Measurements from ENCODE around the gene ADAMTS2. TPM values are rescaled to one million over a fixed set of nuclear protein-coding genes. Genes with fewer than 3 reads are reported as not detected.

The ADAMTS2 gene
- total and polyA plus RNA-seq, 2 of the 8 experiments (the other 6 are each of a cell fraction or from before 2014, with no cell fraction given) = 6.6 to 7.3 TPM

DNA sequence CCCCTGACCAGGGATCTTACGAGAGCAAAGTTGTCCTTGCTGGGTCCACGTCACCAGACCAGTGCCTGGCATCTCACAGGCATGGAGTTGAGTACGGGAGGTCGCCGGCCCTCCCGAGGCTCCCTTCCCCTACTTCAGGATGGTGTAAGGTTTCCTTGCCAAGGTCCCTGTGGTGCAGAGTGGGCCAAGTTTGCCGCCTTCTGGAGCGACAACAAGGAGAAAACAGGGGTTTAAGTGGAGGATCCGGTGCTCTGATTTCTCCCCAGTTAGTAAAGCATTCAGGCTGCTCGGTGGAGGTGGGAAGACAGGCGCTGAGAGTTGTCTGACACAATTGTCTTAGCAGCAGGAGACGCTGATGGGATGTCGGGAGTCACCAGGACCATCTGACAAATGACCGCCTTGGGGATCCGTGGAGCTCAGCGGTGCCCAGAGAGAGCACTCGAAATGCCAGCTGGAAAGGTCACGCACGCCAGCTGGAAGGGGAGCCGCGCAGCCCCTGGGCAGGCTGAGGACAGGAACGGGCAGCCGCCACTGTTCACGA is 37.3 kb downstream of the ADAMTS2 start (continued):
- TF ChIP-seq, protein P1, sequence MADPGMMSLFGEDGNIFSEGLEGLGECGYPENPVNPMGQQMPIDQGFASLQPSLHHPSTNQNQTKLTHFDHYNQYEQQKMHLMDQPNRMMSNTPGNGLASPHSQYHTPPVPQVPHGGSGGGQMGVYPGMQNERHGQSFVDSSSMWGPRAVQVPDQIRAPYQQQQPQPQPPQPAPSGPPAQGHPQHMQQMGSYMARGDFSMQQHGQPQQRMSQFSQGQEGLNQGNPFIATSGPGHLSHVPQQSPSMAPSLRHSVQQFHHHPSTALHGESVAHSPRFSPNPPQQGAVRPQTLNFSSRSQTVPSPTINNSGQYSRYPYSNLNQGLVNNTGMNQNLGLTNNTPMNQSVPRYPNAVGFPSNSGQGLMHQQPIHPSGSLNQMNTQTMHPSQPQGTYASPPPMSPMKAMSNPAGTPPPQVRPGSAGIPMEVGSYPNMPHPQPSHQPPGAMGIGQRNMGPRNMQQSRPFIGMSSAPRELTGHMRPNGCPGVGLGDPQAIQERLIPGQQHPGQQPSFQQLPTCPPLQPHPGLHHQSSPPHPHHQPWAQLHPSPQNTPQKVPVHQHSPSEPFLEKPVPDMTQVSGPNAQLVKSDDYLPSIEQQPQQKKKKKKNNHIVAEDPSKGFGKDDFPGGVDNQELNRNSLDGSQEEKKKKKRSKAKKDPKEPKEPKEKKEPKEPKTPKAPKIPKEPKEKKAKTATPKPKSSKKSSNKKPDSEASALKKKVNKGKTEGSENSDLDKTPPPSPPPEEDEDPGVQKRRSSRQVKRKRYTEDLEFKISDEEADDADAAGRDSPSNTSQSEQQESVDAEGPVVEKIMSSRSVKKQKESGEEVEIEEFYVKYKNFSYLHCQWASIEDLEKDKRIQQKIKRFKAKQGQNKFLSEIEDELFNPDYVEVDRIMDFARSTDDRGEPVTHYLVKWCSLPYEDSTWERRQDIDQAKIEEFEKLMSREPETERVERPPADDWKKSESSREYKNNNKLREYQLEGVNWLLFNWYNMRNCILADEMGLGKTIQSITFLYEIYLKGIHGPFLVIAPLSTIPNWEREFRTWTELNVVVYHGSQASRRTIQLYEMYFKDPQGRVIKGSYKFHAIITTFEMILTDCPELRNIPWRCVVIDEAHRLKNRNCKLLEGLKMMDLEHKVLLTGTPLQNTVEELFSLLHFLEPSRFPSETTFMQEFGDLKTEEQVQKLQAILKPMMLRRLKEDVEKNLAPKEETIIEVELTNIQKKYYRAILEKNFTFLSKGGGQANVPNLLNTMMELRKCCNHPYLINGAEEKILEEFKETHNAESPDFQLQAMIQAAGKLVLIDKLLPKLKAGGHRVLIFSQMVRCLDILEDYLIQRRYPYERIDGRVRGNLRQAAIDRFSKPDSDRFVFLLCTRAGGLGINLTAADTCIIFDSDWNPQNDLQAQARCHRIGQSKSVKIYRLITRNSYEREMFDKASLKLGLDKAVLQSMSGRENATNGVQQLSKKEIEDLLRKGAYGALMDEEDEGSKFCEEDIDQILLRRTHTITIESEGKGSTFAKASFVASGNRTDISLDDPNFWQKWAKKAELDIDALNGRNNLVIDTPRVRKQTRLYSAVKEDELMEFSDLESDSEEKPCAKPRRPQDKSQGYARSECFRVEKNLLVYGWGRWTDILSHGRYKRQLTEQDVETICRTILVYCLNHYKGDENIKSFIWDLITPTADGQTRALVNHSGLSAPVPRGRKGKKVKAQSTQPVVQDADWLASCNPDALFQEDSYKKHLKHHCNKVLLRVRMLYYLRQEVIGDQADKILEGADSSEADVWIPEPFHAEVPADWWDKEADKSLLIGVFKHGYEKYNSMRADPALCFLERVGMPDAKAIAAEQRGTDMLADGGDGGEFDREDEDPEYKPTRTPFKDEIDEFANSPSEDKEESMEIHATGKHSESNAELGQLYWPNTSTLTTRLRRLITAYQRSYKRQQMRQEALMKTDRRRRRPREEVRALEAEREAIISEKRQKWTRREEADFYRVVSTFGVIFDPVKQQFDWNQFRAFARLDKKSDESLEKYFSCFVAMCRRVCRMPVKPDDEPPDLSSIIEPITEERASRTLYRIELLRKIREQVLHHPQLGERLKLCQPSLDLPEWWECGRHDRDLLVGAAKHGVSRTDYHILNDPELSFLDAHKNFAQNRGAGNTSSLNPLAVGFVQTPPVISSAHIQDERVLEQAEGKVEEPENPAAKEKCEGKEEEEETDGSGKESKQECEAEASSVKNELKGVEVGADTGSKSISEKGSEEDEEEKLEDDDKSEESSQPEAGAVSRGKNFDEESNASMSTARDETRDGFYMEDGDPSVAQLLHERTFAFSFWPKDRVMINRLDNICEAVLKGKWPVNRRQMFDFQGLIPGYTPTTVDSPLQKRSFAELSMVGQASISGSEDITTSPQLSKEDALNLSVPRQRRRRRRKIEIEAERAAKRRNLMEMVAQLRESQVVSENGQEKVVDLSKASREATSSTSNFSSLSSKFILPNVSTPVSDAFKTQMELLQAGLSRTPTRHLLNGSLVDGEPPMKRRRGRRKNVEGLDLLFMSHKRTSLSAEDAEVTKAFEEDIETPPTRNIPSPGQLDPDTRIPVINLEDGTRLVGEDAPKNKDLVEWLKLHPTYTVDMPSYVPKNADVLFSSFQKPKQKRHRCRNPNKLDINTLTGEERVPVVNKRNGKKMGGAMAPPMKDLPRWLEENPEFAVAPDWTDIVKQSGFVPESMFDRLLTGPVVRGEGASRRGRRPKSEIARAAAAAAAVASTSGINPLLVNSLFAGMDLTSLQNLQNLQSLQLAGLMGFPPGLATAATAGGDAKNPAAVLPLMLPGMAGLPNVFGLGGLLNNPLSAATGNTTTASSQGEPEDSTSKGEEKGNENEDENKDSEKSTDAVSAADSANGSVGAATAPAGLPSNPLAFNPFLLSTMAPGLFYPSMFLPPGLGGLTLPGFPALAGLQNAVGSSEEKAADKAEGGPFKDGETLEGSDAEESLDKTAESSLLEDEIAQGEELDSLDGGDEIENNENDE (IDR thresholded peaks at IDR 0.05; ENCODE audit: insufficient replicate concordance, low read length) = no peak
- TF ChIP-seq BRCA1 (IDR thresholded peaks at IDR 0.05; ENCODE audit: low read depth, low read length) (no peak), FOSL1 (IDR thresholded peaks at IDR 0.05; ENCODE audit: insufficient read depth, low read depth, low read length) (no peak), GABPA (IDR thresholded peaks at IDR 0.05; ENCODE audit: borderline replicate concordance, insufficient read depth, low read length) (no peak), JUND (IDR thresholded peaks at IDR 0.05; ENCODE audit: low read length) (no peak), CEBPB (IDR thresholded peaks at IDR 0.05; ENCODE audit: low read depth, low read length) (no peak), CHD1 (IDR thresholded peaks at IDR 0.05; ENCODE audit: low read depth, low read length) (no peak)
- TF ChIP-seq, protein P2, sequence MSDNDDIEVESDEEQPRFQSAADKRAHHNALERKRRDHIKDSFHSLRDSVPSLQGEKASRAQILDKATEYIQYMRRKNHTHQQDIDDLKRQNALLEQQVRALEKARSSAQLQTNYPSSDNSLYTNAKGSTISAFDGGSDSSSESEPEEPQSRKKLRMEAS (IDR thresholded peaks at IDR 0.05) = no peak
- TF ChIP-seq, protein P3, sequence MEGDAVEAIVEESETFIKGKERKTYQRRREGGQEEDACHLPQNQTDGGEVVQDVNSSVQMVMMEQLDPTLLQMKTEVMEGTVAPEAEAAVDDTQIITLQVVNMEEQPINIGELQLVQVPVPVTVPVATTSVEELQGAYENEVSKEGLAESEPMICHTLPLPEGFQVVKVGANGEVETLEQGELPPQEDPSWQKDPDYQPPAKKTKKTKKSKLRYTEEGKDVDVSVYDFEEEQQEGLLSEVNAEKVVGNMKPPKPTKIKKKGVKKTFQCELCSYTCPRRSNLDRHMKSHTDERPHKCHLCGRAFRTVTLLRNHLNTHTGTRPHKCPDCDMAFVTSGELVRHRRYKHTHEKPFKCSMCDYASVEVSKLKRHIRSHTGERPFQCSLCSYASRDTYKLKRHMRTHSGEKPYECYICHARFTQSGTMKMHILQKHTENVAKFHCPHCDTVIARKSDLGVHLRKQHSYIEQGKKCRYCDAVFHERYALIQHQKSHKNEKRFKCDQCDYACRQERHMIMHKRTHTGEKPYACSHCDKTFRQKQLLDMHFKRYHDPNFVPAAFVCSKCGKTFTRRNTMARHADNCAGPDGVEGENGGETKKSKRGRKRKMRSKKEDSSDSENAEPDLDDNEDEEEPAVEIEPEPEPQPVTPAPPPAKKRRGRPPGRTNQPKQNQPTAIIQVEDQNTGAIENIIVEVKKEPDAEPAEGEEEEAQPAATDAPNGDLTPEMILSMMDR (IDR thresholded peaks at IDR 0.05; ENCODE audit: control extremely low read depth in 1 of 3, insufficient read depth in 1 of 3, low read depth in 1 of 3, low read length in 3 of 3) = no peak
